ENCODE measurements around the gene GLG1.

The GLG1 gene

GRCh38 chr16:74649839-74650504 lies 43.1 kb upstream of the GLG1 start:
- no peak overlapping the region for H3K4me3 ChIP-seq (ENCODE audit: low read depth, low read length)
- no peak for DNase-seq (ENCODE audit: low read depth)
- TF ChIP-seq MYC (IDR thresholded peaks at IDR 0.05; ENCODE audit: low read depth, low read length), result no peak
- TF ChIP-seq POLR2A (IDR thresholded peaks at IDR 0.05; ENCODE audit: extremely low read depth, insufficient read length), result no peak
- no peak for TF ChIP-seq CTCF (IDR thresholded peaks at IDR 0.05; ENCODE audit: low read depth, low read length)
- no peak for TF ChIP-seq MAX (IDR thresholded peaks at IDR 0.05; ENCODE audit: low read depth, low read length)

- H3K4me3 ChIP-seq (ENCODE audit: low read depth, low read length), result no peak overlapping the region
- no peak for DNase-seq (ENCODE audit: low read depth)
- TF ChIP-seq MAX (IDR thresholded peaks at IDR 0.05; ENCODE audit: low read depth, low read length) (no peak), MYC (IDR thresholded peaks at IDR 0.05; ENCODE audit: low read depth, low read length) (no peak), POLR2A (IDR thresholded peaks at IDR 0.05; ENCODE audit: extremely low read depth, insufficient read length) (no peak), CTCF (IDR thresholded peaks at IDR 0.05; ENCODE audit: low read depth, low read length) (no peak)
Measured at GRCh38 chr16:74641969-74642368, 35.1 kb upstream of the GLG1 start.

DNA sequence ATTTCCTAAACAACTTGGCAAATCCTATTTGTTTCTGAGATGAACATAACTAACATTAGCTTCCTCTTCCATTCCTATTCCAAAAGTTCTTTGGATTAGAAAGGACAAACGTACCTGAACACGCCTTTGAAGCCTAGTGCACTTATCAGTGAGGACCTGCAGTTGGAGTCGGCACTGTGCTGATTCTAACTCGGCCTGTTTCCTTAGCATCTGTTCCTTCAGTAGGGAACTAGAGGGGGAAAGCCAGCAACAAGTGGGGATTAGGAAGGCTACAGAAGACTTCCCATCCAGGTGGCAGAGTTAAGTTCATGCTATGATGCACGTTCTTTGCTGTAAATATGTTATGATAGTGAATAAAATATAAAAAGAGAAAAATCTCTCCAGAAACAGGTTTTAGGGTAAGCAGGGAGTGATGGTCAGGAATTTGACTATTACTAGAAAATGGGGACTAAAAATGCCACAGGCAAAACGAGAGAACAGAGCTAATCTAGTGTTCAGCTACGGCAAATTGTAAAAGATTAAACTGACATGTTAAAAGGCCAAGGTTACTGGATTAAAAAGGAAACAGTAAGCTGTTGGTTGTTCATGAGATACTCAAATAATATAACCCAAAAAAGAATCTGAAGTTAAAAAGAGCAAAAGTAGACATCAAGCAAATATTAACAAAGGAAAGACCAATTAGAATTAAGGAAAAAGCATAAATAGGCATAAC lies 31.0 kb upstream of the GLG1 start:
- TF ChIP-seq CTCF (IDR thresholded peaks at IDR 0.05; ENCODE audit: low read depth, low read length), result no peak
- TF ChIP-seq POLR2A (IDR thresholded peaks at IDR 0.05; ENCODE audit: extremely low read depth, insufficient read length), result no peak
- no peak for TF ChIP-seq MAX (IDR thresholded peaks at IDR 0.05; ENCODE audit: low read depth, low read length)
- no peak for TF ChIP-seq MYC (IDR thresholded peaks at IDR 0.05; ENCODE audit: low read depth, low read length)
- H3K4me3 ChIP-seq (ENCODE audit: low read depth, low read length), result no peak overlapping the region
- no peak for DNase-seq (ENCODE audit: low read depth)

DNA sequence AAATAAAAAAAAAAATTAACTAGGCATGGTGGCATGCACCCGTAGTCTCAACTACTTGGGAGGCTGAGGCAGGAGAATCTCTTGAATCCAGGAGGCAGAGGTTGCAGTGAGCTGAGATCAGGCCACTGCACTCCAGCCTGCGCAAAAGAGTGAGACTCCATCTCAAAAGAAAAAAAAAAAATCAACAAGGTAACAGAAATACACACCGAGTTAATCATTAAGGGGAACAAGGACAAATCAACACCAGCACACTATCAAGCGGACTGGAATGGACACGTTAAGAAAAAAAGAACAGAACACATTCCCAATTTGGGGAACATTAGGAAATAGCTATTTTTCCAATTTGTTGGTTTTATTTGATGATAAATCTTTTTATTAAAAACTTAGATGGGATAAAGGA lies 28.4 kb upstream of the GLG1 start:
- H3K4me3 ChIP-seq (ENCODE audit: low read depth, low read length), result no peak overlapping the region
- no peak for DNase-seq (ENCODE audit: low read depth)
- TF ChIP-seq MYC (IDR thresholded peaks at IDR 0.05; ENCODE audit: low read depth, low read length), result no peak

- no peak for TF ChIP-seq MAX (IDR thresholded peaks at IDR 0.05; ENCODE audit: low read depth, low read length)
- TF ChIP-seq POLR2A (IDR thresholded peaks at IDR 0.05; ENCODE audit: extremely low read depth, insufficient read length), result no peak
- TF ChIP-seq CTCF (IDR thresholded peaks at IDR 0.05; ENCODE audit: low read depth, low read length), result no peak
- TF ChIP-seq MYC (IDR thresholded peaks at IDR 0.05; ENCODE audit: low read depth, low read length), result no peak
- no peak for DNase-seq (ENCODE audit: low read depth)
- H3K4me3 ChIP-seq (ENCODE audit: low read depth, low read length), result no peak overlapping the region
Measured at GRCh38 chr16:74633686-74634085, 26.8 kb upstream of the GLG1 start.

- DNase-seq (ENCODE audit: low read depth), result no peak
- H3K4me3 ChIP-seq (ENCODE audit: low read depth, low read length), result no peak overlapping the region
- TF ChIP-seq CTCF (IDR thresholded peaks at IDR 0.05; ENCODE audit: low read depth, low read length) (no peak), MAX (IDR thresholded peaks at IDR 0.05; ENCODE audit: low read depth, low read length) (no peak), MYC (IDR thresholded peaks at IDR 0.05; ENCODE audit: low read depth, low read length) (no peak), POLR2A (IDR thresholded peaks at IDR 0.05; ENCODE audit: extremely low read depth, insufficient read length) (no peak)
Measured at GRCh38 chr16:74627506-74628220, 20.7 kb upstream of the GLG1 start.

All from NB4 (cell line).